Duodenal mucosa (tissue), 2 donors: ENCODE data around the gene HYKK.
"Not testable (repeated sequence)": the region's sequence is repeated elsewhere in the genome, so short reads cannot be mapped to it uniquely, and the experiment has no call there.

Experiments
- H3K27ac ChIP-seq: one replicate; pipeline ENCODE4 v1.7.0; 2013; ENCODE audit warnings: low read depth, low read length
- H3K27me3 ChIP-seq, 2 donors: one replicate each; pipeline ENCODE4 v1.7.0; 2013; ENCODE audit warnings: low read length in 2 of 2, control low read depth in 1 of 2; ENCODE audit not compliant: insufficient read depth in 2 of 2, control insufficient read depth in 1 of 2
- H3K36me3 ChIP-seq, 2 donors: one replicate each; pipeline ENCODE4 v1.7.0; 2013; ENCODE audit warnings: low read length in 2 of 2, control low read depth in 1 of 2; ENCODE audit not compliant: insufficient read depth in 2 of 2, control insufficient read depth in 1 of 2
- H3K4me1 ChIP-seq, 2 donors: one replicate each; pipeline ENCODE4 v1.7.0; 2013; ENCODE audit warnings: low read length in 2 of 2, control low read depth in 1 of 2; ENCODE audit not compliant: insufficient read depth in 2 of 2, control insufficient read depth in 1 of 2
- H3K4me3 ChIP-seq, 2 donors: one replicate each; pipeline ENCODE4 v1.7.0; 2013; ENCODE audit warnings: low read length in 2 of 2, low read depth in 1 of 2
- H3K9ac ChIP-seq, 2 donors: one replicate each; pipeline ENCODE4 v1.7.0; 2013; ENCODE audit warnings: low read length in 2 of 2, low read depth in 1 of 2
- H3K9me3 ChIP-seq, 2 donors: one replicate each; pipeline ENCODE4 v1.7.0; 2013; ENCODE audit warnings: low read length in 2 of 2, control low read depth in 1 of 2; ENCODE audit not compliant: control insufficient read depth in 1 of 2

Gene HYKK

DNA sequence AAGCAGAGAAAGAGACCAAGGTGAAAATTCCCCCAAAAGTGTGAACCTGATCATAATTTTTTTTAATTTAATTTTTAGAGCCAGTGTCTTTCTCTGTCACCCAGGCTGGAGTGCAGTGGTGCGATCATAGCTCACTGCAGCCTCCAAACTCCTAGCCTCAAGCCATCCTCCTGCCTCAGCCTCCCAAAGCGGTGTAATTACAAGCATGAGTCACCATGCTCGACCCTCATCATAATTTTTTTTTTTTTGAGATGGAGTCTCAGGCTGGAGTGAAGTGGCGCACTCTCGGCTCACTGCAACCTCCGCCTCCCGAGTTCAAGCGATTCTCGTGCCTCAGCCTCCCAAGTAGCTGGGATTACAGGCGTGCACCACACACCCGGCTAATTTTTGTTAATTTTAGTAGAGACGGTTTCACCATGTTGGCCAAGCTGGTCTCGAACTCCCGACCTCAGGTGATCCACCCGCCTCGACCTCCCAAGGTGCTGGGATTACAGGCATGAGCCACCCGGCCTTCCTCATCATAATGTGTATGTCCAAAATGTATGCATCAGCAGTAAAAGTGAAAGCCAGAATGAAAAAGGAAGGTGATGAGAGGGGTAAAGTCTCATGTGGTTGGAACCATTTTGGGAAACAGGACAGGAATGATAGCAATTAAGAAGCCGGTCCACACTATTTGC, 32.2 kb downstream of the HYKK start:
- Histone ChIP-seq H3K9ac (peak overlapping the region; percentile 90 to 98), H3K27ac (peak overlapping the region; percentile 94), H3K4me3 (peak overlapping the region; percentile 95 to 97)
- not testable (repeated sequence) for H3K4me1 ChIP-seq, H3K9me3 ChIP-seq, H3K27me3 ChIP-seq, H3K36me3 ChIP-seq

DNA sequence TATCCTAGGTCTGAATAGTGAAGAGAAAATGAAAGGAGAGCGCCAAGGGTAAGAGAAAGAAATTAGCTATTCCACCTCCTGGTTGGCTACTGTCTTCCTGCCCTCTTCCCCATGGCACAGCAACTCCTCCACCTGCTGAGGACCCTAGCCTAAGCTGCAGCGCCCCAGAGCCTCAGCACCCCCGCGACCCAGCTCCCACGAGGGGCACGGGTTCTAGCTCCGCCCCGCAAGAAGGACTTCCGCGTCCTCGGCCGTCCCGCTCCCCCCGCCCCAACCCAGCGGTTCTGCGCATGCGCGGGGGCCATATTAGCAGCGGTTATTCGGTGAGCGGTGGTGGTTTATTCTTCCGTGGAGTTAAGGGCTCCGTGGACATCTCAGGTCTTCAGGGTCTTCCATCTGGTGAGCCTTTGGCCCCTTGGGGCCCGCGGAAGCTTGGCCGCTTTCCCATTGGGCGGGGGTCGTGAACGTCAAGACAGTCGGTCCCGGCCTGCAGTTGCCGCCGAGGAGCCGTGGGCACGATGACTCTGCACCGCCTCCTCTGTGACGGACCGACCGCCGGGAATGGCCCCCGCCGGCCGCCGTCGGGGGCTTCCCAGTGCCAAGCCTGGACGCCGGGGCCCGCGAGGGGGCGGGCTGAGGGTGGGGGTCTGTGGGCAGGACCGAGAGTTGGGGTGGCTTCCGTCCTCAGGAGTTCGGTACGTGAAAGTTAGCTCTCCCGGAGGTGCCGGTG, 32.9 kb downstream of the HYKK start, which contains the start of gene PSMA4:
Gene PSMA4 (plus strand): TSS at position 304 of the 730 bp plus-strand sequence. CDS start 1,484 bp downstream, outside the sequence.
- Histone ChIP-seq H3K36me3 (peaks cover 4 to 9% of the 10 kb centered on the region in 2 donors), H3K9me3 (no peaks in the 10 kb centered on the region), H3K27me3 (no peaks in the 10 kb centered on the region), H3K27ac (peak within 1 kb of the TSS; percentile 94), H3K4me3 (peak within 1 kb of the TSS; percentile 95 to 97), H3K4me1 (peaks cover 7 to 10% of the 10 kb centered on the region in 2 donors), H3K9ac (peak within 1 kb of the TSS; percentile 90 to 98)

- Histone ChIP-seq H3K27me3 (no peaks in the 10 kb centered on the region), H3K9me3 (no peaks in the 10 kb centered on the region), H3K9ac (peak overlapping the region; percentile 90 to 98), H3K36me3 (peaks cover 12 to 17% of the 10 kb centered on the region in 2 donors), H3K27ac (peak overlapping the region; percentile 94), H3K4me3 (peak overlapping the region; percentile 95 to 97), H3K4me1 (peaks cover 7 to 10% of the 10 kb centered on the region in 2 donors)
Observed at GRCh38 chr15:78540871-78541743, 33.7 kb downstream of the HYKK start.

DNA sequence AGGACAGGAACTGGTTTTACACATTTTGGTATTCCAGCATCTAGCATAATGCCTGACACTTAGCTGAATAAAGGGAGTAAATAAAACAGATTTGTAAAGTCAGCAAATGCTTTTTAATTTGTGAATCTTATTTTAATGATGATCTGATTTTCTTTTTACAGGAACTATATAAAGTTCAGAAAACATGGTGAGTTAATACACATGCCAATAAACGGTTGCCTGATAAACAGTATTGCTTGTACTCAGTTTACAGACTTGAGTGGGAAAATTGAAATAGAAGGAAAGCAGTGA, 34.3 kb downstream of the HYKK start:
- Histone ChIP-seq H3K4me1 (peaks cover 7 to 10% of the 10 kb centered on the region in 2 donors), H3K9me3 (no peaks in the 10 kb centered on the region), H3K27me3 (no peaks in the 10 kb centered on the region), H3K9ac (peak overlapping the region; percentile 14 to 90), H3K27ac (no peak overlapping the region), H3K4me3 (peak overlapping the region; percentile 95 to 97), H3K36me3 (peaks cover 12 to 22% of the 10 kb centered on the region in 2 donors)

- peaks cover 7 to 10% of the 10 kb centered on the region in 2 donors for H3K4me1 ChIP-seq
- H3K27me3 ChIP-seq, result no peaks in the 10 kb centered on the region
- no peaks in the 10 kb centered on the region for H3K9me3 ChIP-seq
- no peak overlapping the region for H3K9ac ChIP-seq
- H3K27ac ChIP-seq, result no peak overlapping the region
- peaks cover 18 to 32% of the 10 kb centered on the region in 2 donors for H3K36me3 ChIP-seq
- no peak overlapping the region for H3K4me3 ChIP-seq
Observed at GRCh38 chr15:78542647-78543046, 35.3 kb downstream of the HYKK start.

DNA sequence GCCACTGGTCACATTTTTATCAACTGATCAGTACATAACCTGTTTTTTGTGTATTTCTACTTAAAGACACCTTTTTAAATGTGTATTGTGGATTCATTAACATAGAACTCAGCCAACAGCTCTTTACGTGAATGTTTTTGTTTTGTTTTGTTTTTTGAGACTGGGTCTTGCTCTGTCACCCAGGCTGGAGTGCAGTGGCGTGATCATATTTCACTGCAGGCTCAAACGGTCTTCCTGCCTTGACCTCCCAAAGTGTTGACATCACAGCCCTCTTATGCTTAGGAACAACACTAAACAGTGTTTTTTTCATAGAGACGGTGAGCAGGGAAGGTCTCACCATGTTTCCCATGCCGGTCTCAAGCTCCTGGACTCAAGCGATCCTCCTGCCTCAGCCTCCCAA, 42.8 kb downstream of the HYKK start:
- no peaks in the 10 kb centered on the region for H3K9me3 ChIP-seq
- H3K27me3 ChIP-seq, result no peaks in the 10 kb centered on the region
- peaks cover 29 to 58% of the 10 kb centered on the region in 2 donors for H3K36me3 ChIP-seq
- no peaks in the 10 kb centered on the region for H3K4me1 ChIP-seq
- H3K4me3 ChIP-seq, result no peak overlapping the region
- no peak overlapping the region for H3K9ac ChIP-seq
- no peak overlapping the region for H3K27ac ChIP-seq

- Histone ChIP-seq H3K36me3 (peaks cover 23 to 52% of the 10 kb centered on the region in 2 donors), H3K27ac (no peak overlapping the region), H3K9me3 (no peaks in the 10 kb centered on the region), H3K4me3 (no peak overlapping the region), H3K27me3 (no peaks in the 10 kb centered on the region), H3K4me1 (no peaks in the 10 kb centered on the region), H3K9ac (no peak overlapping the region)
Observed at GRCh38 chr15:78550815-78551214, 43.4 kb downstream of the HYKK start.

DNA sequence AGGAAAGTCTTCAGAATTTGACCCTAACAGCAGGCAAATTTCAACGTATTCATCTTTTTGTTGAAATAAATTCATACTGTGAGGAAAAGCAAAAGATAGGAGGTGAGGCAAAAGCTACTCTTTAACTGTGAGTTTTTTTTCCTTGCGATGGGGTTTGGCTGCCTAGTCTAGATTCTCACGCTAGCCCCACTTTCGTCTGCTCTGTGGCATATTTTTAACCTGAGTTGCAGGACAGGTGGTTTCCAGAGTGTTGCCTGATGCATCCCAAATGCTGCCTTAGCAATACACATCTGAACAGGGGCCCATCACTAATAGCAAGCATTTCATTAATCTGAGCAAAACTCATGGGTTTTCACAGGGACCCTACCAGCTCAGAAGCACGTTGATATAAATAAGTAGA, 44.5 kb downstream of the HYKK start:
- Histone ChIP-seq H3K4me1 (no peaks in the 10 kb centered on the region), H3K36me3 (peaks cover 18 to 41% of the 10 kb centered on the region in 2 donors), H3K4me3 (no peak overlapping the region), H3K27ac (no peak overlapping the region), H3K27me3 (no peaks in the 10 kb centered on the region), H3K9me3 (no peaks in the 10 kb centered on the region), H3K9ac (no peak overlapping the region)

DNA sequence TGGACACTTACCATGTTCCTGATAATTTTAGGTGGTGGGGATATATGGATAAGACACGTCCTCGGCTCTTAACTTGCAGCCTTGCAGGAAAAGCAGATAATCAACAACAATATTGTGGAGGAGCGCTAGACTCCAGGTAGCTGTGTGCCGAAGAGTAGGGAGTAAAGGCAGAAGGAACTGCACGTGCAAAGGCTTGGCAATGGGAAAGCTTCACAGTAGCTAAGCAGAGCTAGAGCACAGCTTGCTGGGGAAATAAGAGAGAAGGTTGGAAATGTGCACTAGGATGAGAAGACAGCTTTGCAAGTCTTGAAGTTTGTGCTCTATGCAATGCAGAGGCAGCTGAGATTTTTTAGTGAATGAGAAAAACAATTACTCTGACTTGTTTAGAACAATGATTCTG, 45.2 kb downstream of the HYKK start:
- Histone ChIP-seq H3K9me3 (no peaks in the 10 kb centered on the region), H3K9ac (no peak overlapping the region), H3K4me3 (no peak overlapping the region), H3K27me3 (no peaks in the 10 kb centered on the region), H3K4me1 (no peaks in the 10 kb centered on the region), H3K27ac (no peak overlapping the region), H3K36me3 (peaks cover 15 to 34% of the 10 kb centered on the region in 2 donors)

GRCh38 chr15:78560201-78560600, 52.8 kb downstream of the HYKK start:
- H3K27me3 ChIP-seq, result not testable (repeated sequence)

More at GRCh38 chr15:78560201-78560600, 52.8 kb downstream of the HYKK start:
- not testable (repeated sequence) for H3K36me3 ChIP-seq, H3K4me3 ChIP-seq, H3K9ac ChIP-seq, H3K9me3 ChIP-seq, H3K4me1 ChIP-seq, H3K27ac ChIP-seq
